GM18870 (cell line): ENCODE measurements around the gene STC2.
"Not testable (repeated sequence)": the region's sequence is repeated elsewhere in the genome, so short reads cannot be mapped to it uniquely, and the experiment has no call there.

ENCODE experiments used
- ATAC-seq: cut with Tn5 transposase; IDR thresholded peaks from one replicate; pipeline ENCODE4 v1.9.1; 2021; ENCODE audit warnings: moderate library complexity; ENCODE audit not compliant: unreplicated experiment

Gene STC2, protein sequence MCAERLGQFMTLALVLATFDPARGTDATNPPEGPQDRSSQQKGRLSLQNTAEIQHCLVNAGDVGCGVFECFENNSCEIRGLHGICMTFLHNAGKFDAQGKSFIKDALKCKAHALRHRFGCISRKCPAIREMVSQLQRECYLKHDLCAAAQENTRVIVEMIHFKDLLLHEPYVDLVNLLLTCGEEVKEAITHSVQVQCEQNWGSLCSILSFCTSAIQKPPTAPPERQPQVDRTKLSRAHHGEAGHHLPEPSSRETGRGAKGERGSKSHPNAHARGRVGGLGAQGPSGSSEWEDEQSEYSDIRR

DNA sequence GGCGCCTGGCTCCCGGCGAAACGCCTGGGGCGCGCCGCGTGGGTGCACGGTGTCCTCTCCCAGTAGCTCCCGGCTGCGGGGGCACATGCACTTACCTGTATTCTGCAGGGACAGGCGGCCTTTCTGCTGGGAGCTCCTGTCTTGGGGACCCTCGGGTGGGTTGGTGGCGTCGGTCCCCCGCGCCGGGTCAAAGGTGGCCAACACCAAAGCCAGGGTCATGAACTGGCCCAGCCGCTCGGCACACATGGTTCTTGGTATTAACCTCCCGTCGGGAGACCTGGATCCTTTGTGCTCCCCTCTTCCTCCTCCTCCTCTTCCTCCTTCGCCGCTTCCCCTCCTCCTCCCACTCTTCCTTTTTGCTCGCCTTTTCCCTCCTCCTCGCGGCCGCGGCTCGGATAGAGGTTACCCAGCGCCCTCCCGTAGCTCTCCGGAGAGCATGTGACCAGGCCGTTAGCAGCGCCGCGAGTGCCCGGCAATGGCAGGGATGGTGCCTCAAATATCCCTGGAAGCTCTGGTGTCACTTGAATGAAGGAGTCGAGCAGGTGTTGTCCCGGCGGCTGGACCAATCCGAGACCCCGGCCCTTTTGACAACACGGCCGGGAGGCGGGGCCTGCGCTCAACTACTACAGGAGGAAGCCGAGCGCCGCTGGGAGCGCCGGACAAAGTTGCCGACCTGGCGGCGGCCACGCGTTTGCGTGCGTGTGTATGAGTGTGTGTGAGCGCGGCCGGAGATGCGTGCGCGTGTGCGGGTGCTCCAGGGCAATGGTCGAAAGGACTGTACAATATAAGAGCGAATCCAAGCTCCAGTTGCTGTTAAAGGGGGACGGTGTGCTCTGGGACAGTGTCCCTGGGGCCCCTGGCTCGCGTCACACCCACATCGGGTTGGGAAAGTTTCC is at the start of gene STC2:
Gene STC2, minus strand, starts transcription at position 467 of the 896 bp plus-strand sequence. Its CDS starts 221 bp downstream, at position 246.
- no peak for ATAC-seq

GRCh38 chr5:173371400-173371799 is 43.2 kb upstream of the STC2 start:
- no peak for ATAC-seq

DNA sequence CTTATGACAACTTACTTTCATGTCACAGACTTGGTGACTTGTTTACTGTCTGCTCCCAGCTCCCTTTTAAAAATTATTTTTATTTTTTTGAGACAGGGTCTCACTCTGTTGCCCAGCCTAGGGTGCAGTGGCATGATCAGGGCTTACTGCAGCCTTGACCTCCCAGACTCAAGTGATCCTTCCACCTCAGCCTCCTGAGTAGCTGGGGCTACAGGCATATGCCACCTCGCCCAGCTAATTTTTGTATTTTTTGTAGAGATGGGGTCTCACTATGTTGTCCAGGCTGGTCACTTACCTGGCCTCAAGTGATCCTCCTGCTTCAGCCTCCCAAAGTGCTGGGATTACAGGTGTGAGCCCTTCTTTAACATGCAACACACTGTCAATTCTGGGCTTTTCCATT is 35.2 kb upstream of the STC2 start:
- not testable (repeated sequence) for ATAC-seq

DNA sequence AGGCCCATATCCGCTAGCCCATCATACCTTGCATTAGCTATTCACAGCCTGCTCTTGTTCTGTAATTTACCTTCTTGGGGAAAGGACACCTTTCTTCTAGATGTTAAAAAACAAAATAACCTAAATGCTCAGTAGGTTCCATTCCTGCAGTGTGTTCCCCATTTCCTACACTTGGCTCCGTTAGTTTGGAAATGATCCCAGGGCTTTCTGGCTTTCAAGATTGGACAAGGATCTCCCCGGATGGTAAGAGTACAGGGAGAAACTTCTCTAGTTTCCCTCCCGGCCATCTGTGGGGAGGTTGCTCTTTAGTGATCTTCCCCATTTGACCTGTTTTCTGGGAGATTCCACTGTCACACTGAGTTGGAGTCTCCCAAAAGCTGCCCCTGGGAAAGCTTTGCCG is 27.3 kb upstream of the STC2 start:
- ATAC-seq = no peak

- no peak for ATAC-seq
Measured at GRCh38 chr5:173354645-173355044, 26.4 kb upstream of the STC2 start.

- ATAC-seq = no peak
Measured at GRCh38 chr5:173352366-173353349, 24.4 kb upstream of the STC2 start.

DNA sequence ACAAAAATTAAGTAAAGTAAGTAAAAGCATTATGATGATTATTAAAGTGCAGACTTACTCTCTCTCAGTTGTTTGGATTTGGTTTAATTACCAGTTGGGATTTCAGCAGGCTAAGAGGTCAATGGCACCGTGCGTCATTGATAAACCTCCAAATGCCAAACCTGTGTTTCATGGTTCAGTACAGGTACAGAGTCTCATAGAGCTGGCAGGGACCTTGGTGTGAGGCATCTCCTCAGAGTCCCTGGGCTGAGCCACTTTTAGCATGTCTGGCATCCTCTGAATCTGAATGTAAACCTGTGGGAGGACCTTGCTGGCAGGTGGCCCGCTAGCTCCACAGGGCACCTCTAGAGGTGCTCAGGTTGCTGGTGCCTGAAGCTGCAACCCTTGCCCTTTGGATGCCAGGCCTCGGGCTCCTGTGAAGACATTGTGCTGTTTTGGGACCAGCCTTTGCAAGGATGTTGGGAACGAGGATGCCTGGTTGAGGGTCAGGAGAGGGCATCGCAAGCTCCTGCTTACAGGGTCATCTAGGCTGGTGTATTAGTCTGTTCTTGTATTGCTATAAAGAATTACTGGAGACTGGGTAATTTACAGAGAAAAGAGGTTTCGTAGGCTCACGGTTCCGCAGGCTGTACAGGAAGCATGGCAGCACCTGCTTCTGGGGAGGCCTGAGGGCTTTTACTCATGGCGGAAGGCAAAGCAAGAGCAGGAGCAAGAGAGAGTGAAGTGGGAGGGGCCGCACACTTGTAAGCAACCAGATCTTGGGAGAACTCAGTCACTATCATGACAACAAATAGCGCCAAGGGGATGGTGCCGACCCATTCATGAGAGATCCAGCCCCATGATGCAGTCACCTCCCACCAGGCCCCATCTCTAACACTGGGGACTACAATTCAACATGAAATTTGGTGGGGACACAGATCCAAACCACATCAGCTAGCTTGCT is 14.9 kb upstream of the STC2 start:
- no peak for ATAC-seq

- ATAC-seq = no peak
Measured at GRCh38 chr5:173341961-173342430, 13.8 kb upstream of the STC2 start.

DNA sequence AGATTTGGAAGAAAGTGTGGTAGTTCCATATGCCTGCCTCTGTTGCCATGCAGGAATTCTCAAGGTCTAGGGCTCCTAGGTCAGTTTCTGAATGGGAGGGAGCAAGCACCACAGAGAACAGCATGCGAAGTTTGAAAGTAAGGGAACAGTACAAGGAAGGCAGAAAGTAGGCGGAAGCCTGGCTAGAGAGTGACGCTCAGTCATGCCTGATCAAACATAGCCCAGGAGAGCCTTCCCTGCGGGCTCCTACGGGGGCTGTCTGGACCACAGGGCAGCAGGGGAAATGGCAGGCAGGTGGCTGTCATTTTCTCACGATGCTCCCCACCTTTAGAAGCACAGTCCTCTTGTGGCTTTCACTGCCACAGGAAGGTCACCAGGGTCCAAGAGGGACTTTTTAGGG is 12.8 kb upstream of the STC2 start:
- ATAC-seq = no peak

- ATAC-seq = no peak
Measured at GRCh38 chr5:173340451-173340850, 12.2 kb upstream of the STC2 start.

GRCh38 chr5:173339286-173339685 is 11.1 kb upstream of the STC2 start:
- no peak for ATAC-seq

- no peak for ATAC-seq
Measured at GRCh38 chr5:173338380-173339015, 10.3 kb upstream of the STC2 start.

DNA sequence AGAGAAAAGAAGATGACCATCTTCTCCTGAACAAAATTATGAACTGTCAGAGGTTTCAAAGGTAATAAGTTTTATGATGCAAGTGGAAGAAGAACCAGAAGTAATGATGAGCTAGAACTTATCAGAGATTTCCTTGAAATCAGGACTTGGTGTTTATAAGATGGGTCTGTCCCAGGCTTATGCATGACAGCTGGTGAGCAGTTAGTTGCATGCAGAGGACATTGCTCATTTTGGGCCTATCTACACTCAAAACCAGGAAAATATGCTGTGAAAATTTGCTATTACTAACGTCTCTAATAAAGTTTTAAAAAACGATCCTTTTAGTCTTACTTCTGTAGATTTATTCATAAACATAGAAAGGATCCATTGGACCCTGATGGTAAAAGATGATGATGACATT is 6.6 kb upstream of the STC2 start:
- ATAC-seq = no peak

DNA sequence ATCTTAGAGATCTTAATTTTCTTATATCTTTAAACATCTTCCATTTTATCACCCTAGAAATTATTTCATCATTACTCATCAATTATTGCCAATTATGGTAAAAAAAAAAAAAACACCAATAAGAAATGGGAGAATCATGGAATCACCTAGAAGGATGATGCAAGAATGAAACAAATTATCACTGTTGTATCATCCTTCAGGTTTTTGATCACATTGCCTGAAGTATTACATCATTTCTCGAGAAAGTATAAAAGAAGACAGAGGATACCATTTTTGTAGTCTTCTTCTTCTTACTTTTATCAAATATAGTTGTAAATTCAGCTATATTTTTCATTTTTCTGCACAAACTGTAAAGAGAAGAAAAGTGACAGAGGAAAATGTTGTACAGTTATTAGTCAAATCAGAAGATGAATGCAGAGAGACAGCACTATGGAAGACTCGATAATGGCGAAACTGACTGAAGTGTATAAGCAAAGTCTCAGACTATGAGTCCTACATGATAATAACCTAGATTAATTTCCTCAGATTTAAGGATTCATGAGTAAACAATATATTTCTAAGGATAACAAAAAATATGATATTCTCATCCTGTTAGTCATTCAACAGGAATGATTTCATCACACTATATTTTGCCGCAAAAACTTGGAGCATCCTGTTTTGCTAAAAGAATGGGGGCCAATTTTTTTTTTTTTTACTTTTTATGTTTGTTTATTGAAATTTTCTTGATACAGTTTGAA is 5.9 kb upstream of the STC2 start:
- no peak for ATAC-seq

DNA sequence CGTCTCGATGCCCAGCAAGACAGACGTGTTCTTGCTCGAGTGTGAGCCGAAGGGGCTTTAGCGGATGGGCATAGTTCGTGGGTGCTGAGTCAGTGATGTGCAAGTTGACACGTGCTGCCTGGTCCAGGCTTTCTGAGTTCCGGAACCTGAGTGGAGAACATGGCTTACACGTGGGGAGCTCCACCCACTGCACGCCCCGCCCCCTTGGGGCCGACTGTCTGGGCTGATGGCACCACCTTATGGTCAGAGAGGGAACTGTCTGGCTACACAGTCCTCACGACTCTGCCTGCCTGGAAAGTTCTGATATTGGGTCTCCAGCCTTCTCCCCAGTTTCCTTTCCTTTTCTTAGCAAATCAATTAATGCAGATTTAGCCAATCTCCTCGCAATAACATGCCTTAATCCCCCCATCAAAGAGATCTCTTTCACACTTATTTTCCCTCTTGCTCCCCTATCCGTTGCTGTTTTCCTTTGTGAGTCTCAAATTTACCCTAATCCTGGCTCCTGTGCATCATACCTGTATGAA is 3.8 kb upstream of the STC2 start:
- peak; percentile 41 for ATAC-seq

GRCh38 chr5:173331287-173331686 is 3.1 kb upstream of the STC2 start:
- ATAC-seq = no peak

GRCh38 chr5:173330338-173331206 is 2.4 kb upstream of the STC2 start:
- ATAC-seq = no peak
